Activated CD4-positive, alpha-beta T cell treated with anti-CD3 and anti-CD28 coated beads, Interleukin-10, Interleukin-2, amounts not matched to agents 100 ng/mL and 50 ng/mL, durations not matched to agents 16 hours and 8 hours (primary cell): ENCODE results near the gene RASGRP3.

Experiments used
- DNase-seq: peaks from one replicate; pipeline ENCODE4 v3.0.0-alpha.2; 2020

Gene RASGRP3

DNA sequence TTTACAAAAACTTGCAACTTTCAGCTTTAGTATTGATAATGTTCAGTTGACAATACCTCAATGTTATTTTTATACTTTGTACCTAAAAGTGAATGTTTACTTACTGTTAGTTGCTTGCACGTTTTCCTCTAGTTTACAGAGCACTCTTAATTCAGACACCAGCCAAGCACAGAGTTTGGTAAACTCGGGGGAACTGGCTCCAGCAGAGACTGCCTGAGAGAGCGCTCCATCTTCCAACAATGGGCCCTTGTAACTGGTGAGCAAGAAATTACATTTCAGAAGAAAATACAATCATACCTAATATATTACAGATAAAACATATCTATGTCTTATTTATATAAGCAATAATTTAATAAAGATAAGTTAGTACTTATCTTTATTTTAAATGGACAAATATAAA, 118.9 kb downstream of the RASGRP3 start:
- DNase-seq, result no peak

DNA sequence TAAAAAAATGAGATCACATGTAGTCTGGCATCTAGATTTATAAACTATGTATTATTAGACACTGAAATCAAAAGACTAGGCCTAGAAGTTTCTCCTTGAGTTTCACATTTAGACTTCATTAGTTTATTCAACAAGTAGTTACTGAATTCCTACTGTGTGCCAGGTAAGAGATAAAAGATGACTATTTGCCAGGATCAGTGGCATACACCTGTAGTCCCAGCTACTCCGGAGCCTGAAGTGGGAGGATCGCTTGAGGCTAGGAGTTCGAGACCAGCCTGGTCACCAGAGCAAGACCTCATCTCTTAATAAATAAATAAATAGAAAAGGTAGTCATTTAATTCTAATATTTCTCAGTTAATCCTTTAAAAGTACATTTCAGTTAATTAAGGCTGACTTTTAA, 120.6 kb downstream of the RASGRP3 start:
- DNase-seq, result no peak

GRCh38 chr2:33598561-33599174, 122.2 kb downstream of the RASGRP3 start:
- DNase-seq, result peak; percentile 76

DNA sequence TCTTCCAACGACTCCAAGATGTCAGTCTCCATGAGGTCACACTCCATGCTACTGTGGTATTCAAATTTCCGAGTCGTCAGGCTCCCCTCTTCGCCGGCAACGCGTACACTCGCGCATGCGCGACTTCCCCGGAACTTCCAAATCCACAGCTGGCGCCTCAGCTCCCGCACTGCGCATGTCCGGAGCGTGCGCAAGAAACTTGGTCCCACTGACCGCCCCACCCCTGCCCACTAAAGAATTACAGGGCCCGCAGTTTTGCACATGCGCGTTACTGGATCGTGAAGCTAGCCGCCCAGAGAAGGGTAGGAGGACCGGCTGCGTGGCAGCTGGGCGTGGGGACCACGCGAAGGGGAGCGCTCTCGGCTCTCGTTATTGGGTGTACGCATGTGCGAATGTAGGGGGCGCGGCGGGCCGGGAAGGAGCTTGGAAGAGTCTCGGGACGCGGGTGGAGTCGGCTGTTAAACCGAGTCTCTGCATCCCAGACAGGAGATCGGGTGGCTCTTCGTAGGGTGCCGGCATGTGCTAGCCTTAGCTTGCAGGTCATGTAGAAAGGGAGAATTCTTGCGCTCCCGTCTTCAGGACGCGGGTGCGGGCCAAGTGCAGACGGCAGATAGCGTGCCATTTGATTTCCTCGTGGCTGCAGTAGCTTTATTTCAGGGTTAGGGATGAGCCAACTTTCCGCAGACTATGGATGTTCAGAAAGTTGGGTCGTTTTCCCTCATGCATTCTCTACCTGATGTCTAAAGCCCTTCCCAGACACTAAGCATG, 122.9 kb downstream of the RASGRP3 start, which contains the start of gene FAM98A:
FAM98A (minus strand) TSS at position 125 of the 768 bp plus-strand sequence; CDS start at position 47, 78 bp downstream.
- peak; percentile 99 for DNase-seq

- DNase-seq, result no peak
These were observed 123.4 kb downstream of the RASGRP3 start for GRCh38 chr2:33599943-33600192.

GRCh38 chr2:33602201-33602830, 125.9 kb downstream of the RASGRP3 start:
- DNase-seq, result no peak

DNA sequence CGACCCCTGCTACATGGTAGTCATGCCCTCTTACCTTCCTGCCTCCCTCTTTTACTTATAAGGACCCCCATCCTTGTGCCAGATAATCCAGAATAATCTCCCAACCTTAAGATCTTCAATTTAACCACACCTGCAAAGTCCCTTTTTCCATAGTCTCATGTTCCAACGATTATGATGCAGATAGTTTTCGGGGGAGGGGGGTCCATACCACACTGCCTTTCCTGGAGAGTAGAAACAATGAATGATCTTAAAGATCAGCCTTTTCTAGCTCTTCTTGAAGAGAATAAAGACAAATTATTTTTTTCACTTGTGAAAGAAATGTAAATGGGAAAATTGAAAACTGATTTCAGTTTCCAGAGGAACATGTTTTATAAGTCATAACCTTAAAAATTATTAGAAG, 127.0 kb downstream of the RASGRP3 start:
- DNase-seq, result no peak

- no peak for DNase-seq
These were observed 128.6 kb downstream of the RASGRP3 start for GRCh38 chr2:33605056-33605455.

- no peak for DNase-seq
These were observed 129.7 kb downstream of the RASGRP3 start for GRCh38 chr2:33606100-33606499.

- no peak for DNase-seq
These were observed 130.2 kb downstream of the RASGRP3 start for GRCh38 chr2:33606622-33607021.

DNA sequence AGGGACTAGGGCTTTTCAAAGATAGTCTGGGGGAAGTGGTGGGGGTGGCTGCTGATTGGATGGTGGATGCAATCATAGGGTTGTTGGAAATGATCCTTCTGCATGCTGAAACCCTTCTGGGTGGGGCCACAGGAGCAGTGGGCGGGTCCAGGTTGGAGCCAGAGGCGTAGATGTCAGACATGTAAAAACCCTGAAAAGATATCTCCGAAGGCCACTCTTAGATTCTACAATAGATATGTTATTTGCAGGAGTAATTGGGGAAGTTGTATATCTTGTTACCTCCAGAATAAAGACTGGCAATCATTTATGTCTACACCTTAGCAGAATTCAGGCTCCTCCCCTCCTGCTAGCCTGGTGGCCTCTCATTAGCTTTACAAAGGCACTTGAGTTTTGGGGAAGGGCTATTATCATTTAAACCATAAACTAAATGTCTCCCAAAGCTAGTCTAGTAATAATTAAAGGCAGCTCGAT, 130.8 kb downstream of the RASGRP3 start:
- no peak for DNase-seq

DNA sequence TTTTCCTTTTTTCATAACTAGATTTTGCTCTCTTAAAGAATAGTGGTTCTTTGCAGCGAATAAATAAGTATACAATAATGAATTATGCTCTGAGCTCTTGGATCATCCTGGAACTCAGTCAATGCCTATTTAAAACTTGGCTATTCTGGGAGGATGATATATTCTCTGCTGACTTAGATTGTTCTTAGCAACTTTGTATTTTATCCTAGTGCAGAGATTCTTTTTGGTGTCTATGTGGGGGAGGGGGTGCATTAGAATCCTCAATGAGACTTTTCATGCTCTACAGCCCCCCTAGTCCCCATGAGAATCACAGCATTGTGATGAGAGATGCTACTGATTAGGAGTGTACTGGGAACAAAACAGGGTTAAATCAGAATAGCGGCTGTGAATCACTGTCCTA, 131.5 kb downstream of the RASGRP3 start:
- no peak for DNase-seq

GRCh38 chr2:33614190-33614589, 137.7 kb downstream of the RASGRP3 start:
- DNase-seq, result no peak
